ENCODE data around the gene CXCL12.

The CXCL12 gene

DNA sequence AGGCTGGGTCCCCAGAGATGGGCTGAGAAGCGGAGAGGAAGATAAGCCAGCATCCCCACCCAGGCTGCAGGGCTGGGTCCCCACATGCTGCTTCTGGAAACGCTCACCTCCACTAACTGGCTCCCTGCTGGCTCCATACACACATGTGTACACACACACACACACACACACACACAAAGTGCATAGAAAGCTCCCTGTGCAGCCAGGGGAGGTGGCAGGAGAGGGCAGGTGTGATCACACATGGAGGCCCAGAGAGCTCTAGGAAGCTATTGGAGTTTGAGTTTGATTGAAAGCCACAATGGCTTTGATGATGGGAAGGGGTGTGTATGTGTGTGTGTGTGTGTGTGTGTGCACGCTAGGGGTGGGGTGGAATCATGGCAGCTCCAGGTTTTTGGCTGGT is 29.3 kb downstream of the CXCL12 start:
- TF ChIP-seq, protein P1, sequence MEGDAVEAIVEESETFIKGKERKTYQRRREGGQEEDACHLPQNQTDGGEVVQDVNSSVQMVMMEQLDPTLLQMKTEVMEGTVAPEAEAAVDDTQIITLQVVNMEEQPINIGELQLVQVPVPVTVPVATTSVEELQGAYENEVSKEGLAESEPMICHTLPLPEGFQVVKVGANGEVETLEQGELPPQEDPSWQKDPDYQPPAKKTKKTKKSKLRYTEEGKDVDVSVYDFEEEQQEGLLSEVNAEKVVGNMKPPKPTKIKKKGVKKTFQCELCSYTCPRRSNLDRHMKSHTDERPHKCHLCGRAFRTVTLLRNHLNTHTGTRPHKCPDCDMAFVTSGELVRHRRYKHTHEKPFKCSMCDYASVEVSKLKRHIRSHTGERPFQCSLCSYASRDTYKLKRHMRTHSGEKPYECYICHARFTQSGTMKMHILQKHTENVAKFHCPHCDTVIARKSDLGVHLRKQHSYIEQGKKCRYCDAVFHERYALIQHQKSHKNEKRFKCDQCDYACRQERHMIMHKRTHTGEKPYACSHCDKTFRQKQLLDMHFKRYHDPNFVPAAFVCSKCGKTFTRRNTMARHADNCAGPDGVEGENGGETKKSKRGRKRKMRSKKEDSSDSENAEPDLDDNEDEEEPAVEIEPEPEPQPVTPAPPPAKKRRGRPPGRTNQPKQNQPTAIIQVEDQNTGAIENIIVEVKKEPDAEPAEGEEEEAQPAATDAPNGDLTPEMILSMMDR (conservative IDR thresholded peaks at IDR 0.05; ENCODE audit: low read depth, low read length), result no peak
- no peak overlapping the region for H3K4me3 ChIP-seq (ENCODE audit: low read length)

DNA sequence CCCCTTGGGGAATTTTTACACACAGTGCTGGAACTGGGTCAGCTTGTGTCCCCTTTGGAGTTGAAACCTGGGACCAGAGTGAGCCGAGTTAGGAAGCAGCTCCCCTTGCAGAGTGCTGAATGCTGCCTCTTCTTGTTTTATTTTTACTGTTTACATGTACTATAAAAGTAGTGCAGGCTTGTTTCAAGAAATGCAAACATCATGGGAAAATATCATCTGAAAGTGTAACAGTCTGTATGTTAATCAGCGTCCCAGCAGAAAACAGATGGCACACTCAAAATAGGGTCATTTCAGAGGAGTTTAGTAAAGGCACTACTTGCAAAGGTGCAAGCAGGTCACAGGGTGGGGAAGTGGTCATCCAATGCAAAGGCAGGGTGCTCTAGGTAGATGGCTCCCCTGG is 30.1 kb downstream of the CXCL12 start:
- no peak for DNase-seq (ENCODE audit: low read depth)
- H3K4me3 ChIP-seq (ENCODE audit: low read length), result no peak overlapping the region
- TF ChIP-seq, protein P1 (conservative IDR thresholded peaks at IDR 0.05; ENCODE audit: low read depth, low read length), result no peak

More for the DNA sequence above, 29.3 kb downstream of the CXCL12 start:
- no peak for DNase-seq (ENCODE audit: low read depth)

DNA sequence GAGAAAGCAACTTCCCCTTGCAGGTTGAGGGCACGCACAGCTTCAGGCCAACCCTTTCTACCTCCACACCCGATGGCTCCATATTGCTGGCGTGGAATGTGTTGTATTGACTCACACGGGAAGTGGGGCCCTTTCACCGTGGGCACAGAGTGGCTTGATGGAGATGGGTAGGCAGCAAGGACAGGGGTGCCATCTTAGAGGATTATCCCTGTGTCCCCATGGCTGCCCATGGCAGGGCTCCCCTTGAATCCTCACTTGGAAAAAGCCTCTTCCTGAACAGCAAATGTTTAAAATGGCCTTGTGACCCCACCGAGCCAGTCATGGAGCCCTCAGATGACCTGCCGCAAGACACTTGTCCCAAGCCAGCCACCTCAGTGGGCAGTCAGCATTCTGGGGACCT is 31.2 kb downstream of the CXCL12 start:
- no peak overlapping the region for H3K4me3 ChIP-seq (ENCODE audit: low read length)
- no peak for DNase-seq (ENCODE audit: low read depth)
- TF ChIP-seq, protein P1 (conservative IDR thresholded peaks at IDR 0.05; ENCODE audit: low read depth, low read length), result no peak

DNA sequence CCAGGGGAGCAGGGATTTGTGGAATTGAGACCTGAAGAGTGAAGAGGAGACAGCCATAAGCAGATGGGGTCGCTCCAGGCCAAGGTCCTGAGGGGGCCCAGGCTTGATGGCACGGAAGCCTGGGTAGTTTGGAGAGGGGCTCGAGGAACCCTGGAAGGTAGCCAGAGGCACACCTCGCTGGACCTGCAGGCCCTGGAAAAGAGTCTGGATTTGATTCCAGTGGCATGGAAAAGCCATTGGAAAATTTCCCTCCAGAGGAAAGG is 31.8 kb downstream of the CXCL12 start:
- DNase-seq (ENCODE audit: low read depth), result no peak
- TF ChIP-seq, protein P1 (conservative IDR thresholded peaks at IDR 0.05; ENCODE audit: low read depth, low read length), result no peak

DNA sequence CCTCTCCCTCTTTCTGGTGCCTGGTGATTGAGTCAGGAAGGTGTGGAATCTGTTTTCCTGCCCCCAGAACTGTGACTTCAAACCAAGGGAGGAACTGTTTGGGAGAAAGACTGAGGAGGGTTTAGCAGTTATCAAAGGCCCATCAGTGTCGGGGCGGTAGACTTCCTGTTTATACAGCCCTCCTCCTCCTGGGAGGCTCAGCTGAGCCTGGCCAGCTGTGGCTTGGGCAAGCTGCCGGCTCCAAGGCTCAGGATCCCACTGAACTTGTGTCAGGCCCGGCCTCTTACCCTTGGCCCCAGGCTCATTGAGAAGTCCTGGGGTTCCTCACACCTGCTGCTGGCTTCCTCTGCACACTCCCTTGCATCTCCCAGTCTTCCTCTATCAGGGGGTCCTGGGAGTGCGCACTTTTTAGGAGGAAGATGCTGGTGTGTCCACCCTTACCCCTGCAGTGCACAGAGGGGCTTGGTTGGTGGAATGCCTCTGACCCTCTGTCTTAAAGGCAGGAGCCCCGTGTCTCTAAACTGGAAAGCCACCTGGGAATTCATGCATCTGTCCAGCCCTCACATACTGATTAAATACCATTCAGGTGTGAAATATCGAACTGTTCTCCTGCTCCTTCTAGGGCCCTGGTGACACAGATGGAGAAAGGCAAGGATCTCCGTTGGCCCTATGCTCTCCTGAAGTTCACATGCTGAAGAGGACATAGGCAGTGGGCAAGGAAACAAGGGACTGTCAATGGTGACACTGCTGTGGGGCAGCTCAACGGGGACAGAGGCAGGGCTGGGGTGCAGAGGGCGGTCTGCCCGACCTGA is 32.4 kb downstream of the CXCL12 start:
- DNase-seq (ENCODE audit: low read depth), result no peak
- H3K4me3 ChIP-seq (ENCODE audit: low read length), result no peak overlapping the region
- TF ChIP-seq, protein P1 (conservative IDR thresholded peaks at IDR 0.05; ENCODE audit: low read depth, low read length), result no peak

More for the DNA sequence above, 31.8 kb downstream of the CXCL12 start:
- H3K4me3 ChIP-seq (ENCODE audit: low read length), result no peak overlapping the region

DNA sequence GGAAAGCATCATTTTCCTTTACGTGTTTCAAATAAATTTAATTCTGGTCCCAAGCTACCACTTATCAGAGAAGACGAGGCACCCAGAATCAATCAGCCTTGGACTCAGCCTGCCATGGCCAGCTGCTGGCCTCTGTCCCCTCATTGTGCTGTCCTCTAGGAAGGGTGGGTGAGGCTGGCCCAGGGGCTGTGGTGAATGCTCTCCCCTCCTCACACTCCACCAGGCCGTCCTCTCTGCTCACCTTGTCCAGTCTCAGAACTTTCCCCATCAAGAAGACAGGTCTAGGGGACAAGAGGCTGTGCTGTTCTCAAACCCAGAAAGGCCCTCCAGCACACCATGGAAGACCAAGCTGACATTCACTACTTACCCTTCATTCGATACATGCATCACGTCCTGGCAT is 36.4 kb downstream of the CXCL12 start:
- H3K4me3 ChIP-seq (ENCODE audit: low read length), result no peak overlapping the region
- TF ChIP-seq, protein P1 (conservative IDR thresholded peaks at IDR 0.05; ENCODE audit: low read depth, low read length), result no peak
- DNase-seq (ENCODE audit: low read depth), result no peak

All from retinal pigment epithelial cell (primary cell).